CD4-positive, alpha-beta T cell treated with Interleukin-21 for 1 hour (primary cell): Measurements from ENCODE around the gene GCFC2.
"Not testable (repeated sequence)": the region's sequence is repeated elsewhere in the genome, so short reads cannot be mapped to it uniquely, and the experiment has no call there.

Experiments
- DNase-seq: peaks from one replicate; pipeline ENCODE4 v3.0.0-alpha.2; 2020

The GCFC2 gene

GRCh38 chr2:75710577-75711253 is at the start of gene GCFC2:
Gene GCFC2 (minus strand): TSS chr2:75710915. CDS start chr2:75710855, 60 bp downstream.
- peak; percentile 86 for DNase-seq

GRCh38 chr2:75752828-75753227 is 42.1 kb upstream of the GCFC2 start:
- DNase-seq, result no peak

- DNase-seq, result no peak
Measured at GRCh38 chr2:75751824-75752468, 41.2 kb upstream of the GCFC2 start.

- DNase-seq, result no peak
Measured at GRCh38 chr2:75751360-75751759, 40.6 kb upstream of the GCFC2 start.

GRCh38 chr2:75737961-75738360 is 27.2 kb upstream of the GCFC2 start:
- no peak for DNase-seq

- no peak for DNase-seq
Measured at GRCh38 chr2:75736276-75736675, 25.6 kb upstream of the GCFC2 start.

- no peak for DNase-seq
Measured at GRCh38 chr2:75729861-75730260, 19.1 kb upstream of the GCFC2 start.

GRCh38 chr2:75728614-75729419 is 18.1 kb upstream of the GCFC2 start:
- no peak for DNase-seq

GRCh38 chr2:75722687-75723086 is 12.0 kb upstream of the GCFC2 start:
- no peak for DNase-seq

- DNase-seq, result no peak
Measured at GRCh38 chr2:75720525-75720924, 9.8 kb upstream of the GCFC2 start.

GRCh38 chr2:75719616-75720015 is 8.9 kb upstream of the GCFC2 start:
- no peak for DNase-seq

- no peak for DNase-seq
Measured at GRCh38 chr2:75716406-75716805, 5.7 kb upstream of the GCFC2 start.

GRCh38 chr2:75711590-75711989 is 875 bp upstream of the GCFC2 start:
- not testable (repeated sequence) for DNase-seq

- no peak for DNase-seq
Measured at GRCh38 chr2:75710220-75710576, 517 bp downstream of the GCFC2 start.

- no peak for DNase-seq
Measured at GRCh38 chr2:75709297-75709696, 1.4 kb downstream of the GCFC2 start.

- DNase-seq, result no peak
Measured at GRCh38 chr2:75707901-75708300, 2.8 kb downstream of the GCFC2 start.

- no peak for DNase-seq
Measured at GRCh38 chr2:75705921-75706320, 4.8 kb downstream of the GCFC2 start.

GRCh38 chr2:75703589-75704287 is 7.0 kb downstream of the GCFC2 start:
- no peak for DNase-seq

GRCh38 chr2:75702593-75702992 is 8.1 kb downstream of the GCFC2 start:
- DNase-seq, result no peak

- no peak for DNase-seq
Measured at GRCh38 chr2:75698918-75699317, 11.8 kb downstream of the GCFC2 start.

GRCh38 chr2:75688196-75688595 is 22.5 kb downstream of the GCFC2 start:
- DNase-seq, result no peak

- DNase-seq, result not testable (repeated sequence)
Measured at GRCh38 chr2:75683430-75683829, 27.3 kb downstream of the GCFC2 start.

- DNase-seq, result no peak
Measured at GRCh38 chr2:75680402-75680801, 30.3 kb downstream of the GCFC2 start.
